Stomach smooth muscle (tissue), 2 donors: ENCODE data around the gene MPI.

Experiments used
- H3K27ac ChIP-seq: one replicate; pipeline ENCODE4 v1.7.0; 2013; ENCODE audit warnings: mild to moderate bottlenecking, low read length, inconsistent platforms
- H3K27me3 ChIP-seq, 2 donors: one replicate each; pipeline ENCODE4 v1.7.0; 2013; ENCODE audit warnings: low read length in 2 of 2; ENCODE audit not compliant: insufficient read depth in 2 of 2, control insufficient read depth in 1 of 2
- H3K36me3 ChIP-seq, 2 donors: one replicate each; pipeline ENCODE4 v1.7.0; 2013; ENCODE audit warnings: low read length in 2 of 2; ENCODE audit not compliant: control insufficient read depth in 2 of 2, insufficient read depth in 2 of 2
- H3K4me1 ChIP-seq: one replicate; pipeline ENCODE4 v1.7.0; 2013; ENCODE audit warnings: low read length; ENCODE audit not compliant: control insufficient read depth, insufficient read depth
- H3K4me3 ChIP-seq, 2 donors: one replicate each; pipeline ENCODE4 v1.7.0; 2013; ENCODE audit warnings: low read length in 2 of 2
- H3K9ac ChIP-seq, 2 donors: one replicate each; pipeline ENCODE4 v1.7.0; 2013; ENCODE audit warnings: low read length in 2 of 2, mild to moderate bottlenecking in 1 of 2
- H3K9me3 ChIP-seq, 2 donors: one replicate each; pipeline ENCODE4 v1.7.0; 2013; ENCODE audit warnings: low read length in 2 of 2; ENCODE audit not compliant: control insufficient read depth in 2 of 2
- donor health status: healthy.
- donor health status: Pancreatic carcinoma.

The MPI gene

DNA sequence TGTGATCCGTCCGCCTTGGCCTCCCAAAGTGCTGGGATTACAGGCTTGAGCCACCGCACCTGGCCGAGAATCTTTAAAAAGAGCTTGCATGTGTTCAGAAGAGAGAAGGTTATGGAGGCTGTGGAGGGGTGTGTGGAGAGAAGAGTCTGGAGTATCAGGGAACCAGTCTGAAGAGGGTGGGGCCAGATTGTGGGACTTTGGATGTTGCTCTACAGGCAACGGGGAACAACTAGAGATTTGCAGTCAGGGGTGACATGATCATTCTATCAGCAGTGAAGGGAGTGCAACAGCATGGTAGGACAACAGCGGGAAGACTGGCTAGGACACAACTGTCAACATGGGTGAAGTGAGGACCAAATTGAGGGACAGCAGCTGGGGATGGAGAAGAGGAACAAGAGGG, 25.5 kb upstream of the MPI start:
- H3K27me3 ChIP-seq = no peaks in the 10 kb centered on the region
- no peak overlapping the region for H3K27ac ChIP-seq
- H3K4me3 ChIP-seq = no peak overlapping the region
- H3K4me1 ChIP-seq = peaks cover 6% of the 10 kb centered on the region
- peaks cover 0 to 5% of the 10 kb centered on the region in 2 donors for H3K36me3 ChIP-seq
- no peaks in the 10 kb centered on the region for H3K9me3 ChIP-seq
- no peak overlapping the region for H3K9ac ChIP-seq

GRCh38 chr15:74865316-74865715, 24.5 kb upstream of the MPI start:
- Histone ChIP-seq H3K9ac (no peak overlapping the region), H3K4me3 (no peak overlapping the region), H3K27ac (no peak overlapping the region), H3K4me1 (peaks cover 14% of the 10 kb centered on the region), H3K36me3 (peaks cover 0 to 5% of the 10 kb centered on the region in 2 donors), H3K9me3 (no peaks in the 10 kb centered on the region), H3K27me3 (no peaks in the 10 kb centered on the region)

GRCh38 chr15:74866090-74866489, 23.8 kb upstream of the MPI start:
- Histone ChIP-seq H3K9me3 (no peaks in the 10 kb centered on the region), H3K36me3 (peaks cover 0 to 5% of the 10 kb centered on the region in 2 donors), H3K4me3 (no peak overlapping the region), H3K27ac (no peak overlapping the region), H3K9ac (no peak overlapping the region), H3K4me1 (peaks cover 19% of the 10 kb centered on the region), H3K27me3 (no peaks in the 10 kb centered on the region)

- H3K4me1 ChIP-seq = peaks cover 24% of the 10 kb centered on the region
- no peak overlapping the region for H3K27ac ChIP-seq
- peaks cover 0 to 5% of the 10 kb centered on the region in 2 donors for H3K36me3 ChIP-seq
- no peaks in the 10 kb centered on the region for H3K27me3 ChIP-seq
- no peaks in the 10 kb centered on the region for H3K9me3 ChIP-seq
- H3K9ac ChIP-seq = peak overlapping the region in 1 of 2 donors; percentile 2
- H3K4me3 ChIP-seq = no peak overlapping the region
Observed at GRCh38 chr15:74867466-74868038, 22.3 kb upstream of the MPI start.

- peaks cover 0 to 5% of the 10 kb centered on the region in 2 donors for H3K36me3 ChIP-seq
- H3K4me3 ChIP-seq = no peak overlapping the region
- peak overlapping the region in 1 of 2 donors; percentile 13 for H3K9ac ChIP-seq
- H3K4me1 ChIP-seq = peaks cover 24% of the 10 kb centered on the region
- H3K27ac ChIP-seq = no peak overlapping the region
- H3K27me3 ChIP-seq = no peaks in the 10 kb centered on the region
- no peaks in the 10 kb centered on the region for H3K9me3 ChIP-seq
Observed at GRCh38 chr15:74868059-74868458, 21.8 kb upstream of the MPI start.

DNA sequence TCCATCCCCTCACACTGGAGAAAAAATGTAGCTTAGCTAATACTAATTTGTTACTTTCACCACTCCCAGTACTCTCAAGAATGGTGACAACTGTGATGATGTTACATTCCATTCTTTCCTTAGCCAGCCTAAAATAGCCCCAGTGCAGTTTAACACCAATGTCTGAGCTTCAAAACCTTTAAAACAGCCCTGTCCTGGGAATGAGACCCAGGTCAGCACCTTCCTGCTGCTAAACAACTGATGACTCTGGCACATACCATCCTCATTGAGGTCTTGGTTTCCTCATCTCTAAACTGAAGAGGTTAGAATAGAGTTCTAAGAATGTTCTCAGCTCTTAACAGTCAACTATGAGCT, 20.5 kb upstream of the MPI start:
- Histone ChIP-seq H3K4me1 (peaks cover 28% of the 10 kb centered on the region), H3K27me3 (no peaks in the 10 kb centered on the region), H3K36me3 (peaks cover 0 to 4% of the 10 kb centered on the region in 2 donors), H3K9me3 (no peaks in the 10 kb centered on the region), H3K27ac (no peak overlapping the region), H3K4me3 (no peak overlapping the region), H3K9ac (no peak overlapping the region)

DNA sequence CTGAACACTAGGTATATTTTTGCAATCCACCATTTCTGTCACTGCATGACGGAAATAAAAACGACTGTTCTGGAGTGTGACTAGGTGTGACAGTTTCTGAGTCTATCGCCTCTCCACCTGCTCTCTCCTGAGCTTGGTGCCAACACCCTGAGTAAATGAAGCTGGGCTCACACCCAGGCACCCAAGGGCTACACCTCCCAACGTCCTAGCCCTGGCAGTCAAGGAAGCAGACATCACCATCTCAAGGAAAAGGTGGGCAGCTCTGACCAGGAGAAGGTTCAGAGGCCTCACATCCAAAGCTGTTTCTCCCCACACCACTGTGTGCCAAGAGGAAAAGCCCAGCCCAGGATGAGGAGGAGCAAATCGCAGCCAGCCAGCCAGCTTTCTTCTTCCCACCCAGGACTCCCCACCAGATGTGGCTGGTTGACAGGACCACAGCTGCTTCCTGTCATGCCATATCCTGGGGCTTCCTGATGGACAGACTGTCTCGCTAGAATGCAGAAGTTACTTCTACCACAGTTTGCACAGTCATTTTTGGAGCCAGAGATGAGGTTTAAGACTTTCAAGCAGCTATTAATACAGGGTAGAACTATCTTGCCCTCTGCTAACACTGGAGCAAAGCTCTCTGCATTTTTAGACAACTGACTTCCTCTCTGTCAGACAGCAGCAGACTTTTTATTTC, 20.0 kb upstream of the MPI start:
- Histone ChIP-seq H3K4me3 (peak overlapping the region in 1 of 2 donors; percentile 31), H3K4me1 (peaks cover 28% of the 10 kb centered on the region)

DNA sequence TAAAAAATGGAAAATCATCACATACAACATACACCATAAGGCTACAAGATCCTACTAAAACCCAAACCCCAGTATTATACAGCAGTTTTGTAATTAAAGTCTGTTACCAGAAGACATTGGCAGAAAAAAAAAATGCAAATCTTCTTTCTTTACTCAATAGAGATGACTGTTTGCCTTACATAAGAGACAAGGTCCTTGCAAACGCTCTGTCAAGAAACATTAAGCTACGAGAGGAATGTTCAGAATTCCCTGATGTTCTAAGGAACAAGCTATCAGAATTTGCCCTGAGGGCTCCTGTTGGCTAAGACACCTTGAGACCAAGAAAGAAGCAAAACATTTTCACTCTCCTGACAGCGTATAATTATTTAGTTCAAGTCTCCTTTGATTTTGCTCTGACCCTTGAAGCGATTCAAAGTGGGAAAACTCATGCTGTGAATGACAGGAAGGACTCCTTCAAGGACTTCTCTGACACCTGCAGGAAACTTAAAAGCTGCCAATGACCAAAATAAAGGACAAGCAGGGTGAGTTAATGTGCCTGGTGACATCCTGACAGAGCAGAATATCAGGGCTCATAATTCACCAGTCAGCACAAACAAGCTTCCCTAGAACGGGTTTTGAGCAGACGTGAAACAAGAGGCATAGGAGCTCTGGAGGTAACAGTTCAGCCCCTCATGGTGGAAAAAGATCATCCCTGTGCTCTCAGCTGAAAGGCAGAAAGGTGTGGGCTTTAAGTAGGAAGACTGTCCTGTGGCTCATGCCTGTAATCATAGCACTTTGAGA, 19.2 kb upstream of the MPI start:
- Histone ChIP-seq H3K9me3 (no peaks in the 10 kb centered on the region), H3K27me3 (no peaks in the 10 kb centered on the region), H3K9ac (peak overlapping the region in 1 of 2 donors; percentile 13), H3K4me1 (peaks cover 28% of the 10 kb centered on the region), H3K36me3 (peaks cover 0 to 3% of the 10 kb centered on the region in 2 donors), H3K27ac (no peak overlapping the region), H3K4me3 (peak overlapping the region in 1 of 2 donors; percentile 1)

More for the DNA sequence above, 20.0 kb upstream of the MPI start:
- H3K27me3 ChIP-seq = no peaks in the 10 kb centered on the region
- H3K36me3 ChIP-seq = peaks cover 0 to 3% of the 10 kb centered on the region in 2 donors
- no peak overlapping the region for H3K9ac ChIP-seq
- H3K9me3 ChIP-seq = no peaks in the 10 kb centered on the region
- H3K27ac ChIP-seq = no peak overlapping the region

DNA sequence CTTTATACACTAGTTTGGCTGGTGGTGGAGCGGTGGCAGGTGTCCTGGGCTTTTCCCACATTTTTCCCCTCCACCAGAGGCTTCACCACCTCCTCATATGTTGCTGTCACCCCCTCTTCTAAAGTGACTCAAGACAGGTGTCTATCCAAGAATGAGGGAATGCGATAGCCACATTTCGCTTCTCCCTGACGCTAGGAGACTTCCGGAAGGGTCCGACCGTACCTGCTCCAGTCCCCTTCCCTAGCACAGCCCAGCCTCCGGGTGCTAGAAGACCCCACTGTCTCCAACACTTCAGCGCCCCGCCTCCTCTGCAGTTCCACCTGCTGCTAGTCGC, 17.2 kb upstream of the MPI start:
- H3K9me3 ChIP-seq = no peaks in the 10 kb centered on the region
- no peaks in the 10 kb centered on the region for H3K27me3 ChIP-seq
- H3K4me1 ChIP-seq = peaks cover 28% of the 10 kb centered on the region
- H3K36me3 ChIP-seq = peaks cover 0 to 3% of the 10 kb centered on the region in 2 donors
- H3K27ac ChIP-seq = peak overlapping the region; percentile 78
- peak overlapping the region; percentile 84 to 94 for H3K4me3 ChIP-seq
- peak overlapping the region; percentile 90 to 94 for H3K9ac ChIP-seq

DNA sequence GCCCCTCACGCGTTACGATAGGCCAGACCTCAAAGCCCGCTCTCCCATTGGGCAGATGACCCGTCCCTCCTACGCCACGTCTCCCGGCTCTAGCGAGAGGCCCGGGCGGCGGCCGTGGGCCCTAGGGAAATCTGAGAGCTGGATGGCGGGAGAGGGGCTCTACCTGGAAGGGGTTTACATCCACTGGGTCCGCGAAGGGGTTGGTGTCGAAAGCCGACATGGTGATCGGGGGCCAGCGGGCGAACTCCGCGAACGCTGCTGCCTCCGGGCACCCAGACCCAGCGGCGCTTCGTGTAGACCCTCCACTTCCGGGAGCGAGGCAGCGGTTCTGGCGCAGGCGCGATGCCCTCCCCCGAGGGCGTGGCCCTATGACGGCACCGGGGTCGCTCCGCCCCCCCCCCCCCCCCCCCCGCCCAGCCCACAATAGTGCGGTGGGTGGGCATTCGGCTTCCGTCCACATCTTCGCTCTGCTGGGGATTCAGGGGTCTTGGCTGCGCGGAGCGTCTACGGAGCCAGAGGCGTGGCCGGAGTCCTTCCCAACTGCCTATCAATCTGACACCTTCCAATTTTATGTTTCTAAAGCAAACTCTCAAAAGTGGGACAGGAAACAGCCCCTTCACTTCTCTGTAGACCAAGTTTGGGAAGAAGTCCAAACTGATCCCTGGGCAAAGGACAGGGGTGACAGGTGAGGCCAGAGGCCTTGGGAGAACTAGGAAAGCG, 16.6 kb upstream of the MPI start, which contains the start of gene SCAMP2:
SCAMP2 (minus strand) TSS at position 330 of the 720 bp plus-strand sequence; CDS start at position 220, 110 bp downstream.
- H3K27me3 ChIP-seq = no peaks in the 10 kb centered on the region
- H3K4me3 ChIP-seq = peak within 1 kb of the TSS; percentile 84 to 94
- peak within 1 kb of the TSS; percentile 90 to 94 for H3K9ac ChIP-seq
- H3K4me1 ChIP-seq = peaks cover 28% of the 10 kb centered on the region
- peak within 1 kb of the TSS; percentile 78 for H3K27ac ChIP-seq
- no peaks in the 10 kb centered on the region for H3K9me3 ChIP-seq
- no peaks in the 10 kb centered on the region for H3K36me3 ChIP-seq
